Measurements from ENCODE around the gene ARL4C. TPM values are rescaled to one million over a fixed set of nuclear protein-coding genes. Genes with fewer than 3 reads are reported as not detected.
"Not testable (repeated sequence)": the region's sequence is repeated elsewhere in the genome, so short reads cannot be mapped to it uniquely, and the experiment has no call there.

Gene ARL4C
- total RNA-seq, 1 donor from 2014 or later = 18.8 TPM

GRCh38 chr2:234462218-234462992 is 34.5 kb downstream of the ARL4C start:
- no peaks in the 10 kb centered on the region for H3K27me3 ChIP-seq
- H3K4me1 ChIP-seq = no peaks in the 10 kb centered on the region
- no peak overlapping the region for H3K27ac ChIP-seq
- H3K9me3 ChIP-seq = no peaks in the 10 kb centered on the region
- no peak overlapping the region for H3K4me3 ChIP-seq
- TF ChIP-seq, protein P1, sequence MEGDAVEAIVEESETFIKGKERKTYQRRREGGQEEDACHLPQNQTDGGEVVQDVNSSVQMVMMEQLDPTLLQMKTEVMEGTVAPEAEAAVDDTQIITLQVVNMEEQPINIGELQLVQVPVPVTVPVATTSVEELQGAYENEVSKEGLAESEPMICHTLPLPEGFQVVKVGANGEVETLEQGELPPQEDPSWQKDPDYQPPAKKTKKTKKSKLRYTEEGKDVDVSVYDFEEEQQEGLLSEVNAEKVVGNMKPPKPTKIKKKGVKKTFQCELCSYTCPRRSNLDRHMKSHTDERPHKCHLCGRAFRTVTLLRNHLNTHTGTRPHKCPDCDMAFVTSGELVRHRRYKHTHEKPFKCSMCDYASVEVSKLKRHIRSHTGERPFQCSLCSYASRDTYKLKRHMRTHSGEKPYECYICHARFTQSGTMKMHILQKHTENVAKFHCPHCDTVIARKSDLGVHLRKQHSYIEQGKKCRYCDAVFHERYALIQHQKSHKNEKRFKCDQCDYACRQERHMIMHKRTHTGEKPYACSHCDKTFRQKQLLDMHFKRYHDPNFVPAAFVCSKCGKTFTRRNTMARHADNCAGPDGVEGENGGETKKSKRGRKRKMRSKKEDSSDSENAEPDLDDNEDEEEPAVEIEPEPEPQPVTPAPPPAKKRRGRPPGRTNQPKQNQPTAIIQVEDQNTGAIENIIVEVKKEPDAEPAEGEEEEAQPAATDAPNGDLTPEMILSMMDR (IDR thresholded peaks at IDR 0.05) = no peak
- no peak for DNase-seq (ENCODE audit: low spot score in 2 of 2)
- no peaks in the 10 kb centered on the region for H3K36me3 ChIP-seq
- intact Hi-C loops (cut with DNase I) = no loop called here

DNA sequence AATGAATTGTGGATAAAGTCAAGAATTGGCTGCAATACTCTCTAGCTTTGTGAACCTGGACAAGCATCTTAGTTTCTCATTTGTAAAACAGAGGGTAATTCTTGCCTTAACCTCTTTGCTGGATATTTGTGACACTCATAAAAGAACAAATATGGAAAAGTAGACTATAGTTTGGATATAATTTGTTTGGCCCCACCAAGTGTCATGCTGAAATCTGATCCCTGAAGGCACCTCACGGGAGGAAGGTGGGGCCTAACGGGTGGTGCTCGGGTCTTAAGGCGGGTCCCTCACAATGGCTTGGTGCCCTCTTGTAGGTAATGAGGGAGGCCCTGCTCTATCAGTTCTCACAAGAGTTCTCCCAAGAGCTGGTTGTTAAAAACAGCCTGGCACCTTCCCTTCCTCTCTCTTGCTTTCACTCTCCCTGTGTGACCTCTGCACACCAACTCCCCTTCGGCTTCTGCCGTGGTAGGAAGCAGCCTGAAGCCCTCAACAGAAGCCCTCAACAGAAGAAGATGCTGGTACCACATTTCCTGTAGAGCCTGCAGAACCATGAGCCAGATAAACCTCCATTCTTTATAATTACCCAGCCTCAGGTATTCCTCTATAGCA is 37.4 kb downstream of the ARL4C start:
- Histone ChIP-seq H3K27ac (no peak overlapping the region), H3K36me3 (no peaks in the 10 kb centered on the region), H3K27me3 (no peaks in the 10 kb centered on the region), H3K9me3 (no peaks in the 10 kb centered on the region), H3K4me1 (no peaks in the 10 kb centered on the region), H3K4me3 (no peak overlapping the region)
- DNase-seq (ENCODE audit: low spot score in 2 of 2) = no peak
- TF ChIP-seq, protein P1 (IDR thresholded peaks at IDR 0.05) = no peak
- intact Hi-C loops (cut with DNase I) = no loop called here

DNA sequence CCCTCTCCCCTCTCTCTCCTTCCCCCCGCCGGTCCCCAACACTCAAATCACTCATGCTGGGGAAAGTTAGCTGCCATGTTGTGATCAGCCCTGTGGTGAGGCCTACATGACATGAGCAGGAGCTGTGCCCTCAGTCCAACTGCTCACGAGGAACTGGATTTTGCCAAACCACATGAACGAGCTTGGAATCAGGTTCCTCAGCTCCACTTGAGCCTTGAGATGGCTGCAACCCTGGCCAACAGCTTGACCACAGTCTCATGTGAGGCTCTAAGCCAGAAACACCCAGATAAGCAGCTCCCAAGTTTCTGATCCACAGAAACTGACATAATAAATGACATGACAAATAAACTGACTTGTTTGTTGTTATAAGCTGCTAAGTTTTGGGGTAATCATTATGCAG is 38.4 kb downstream of the ARL4C start:
- no peak for DNase-seq (ENCODE audit: low spot score in 2 of 2)
- Histone ChIP-seq H3K9me3 (no peaks in the 10 kb centered on the region), H3K27ac (no peak overlapping the region), H3K4me3 (no peak overlapping the region), H3K36me3 (no peaks in the 10 kb centered on the region), H3K27me3 (no peaks in the 10 kb centered on the region), H3K4me1 (no peaks in the 10 kb centered on the region)
- intact Hi-C loops (cut with DNase I) = no loop called here
- TF ChIP-seq, protein P1 (IDR thresholded peaks at IDR 0.05) = no peak

DNA sequence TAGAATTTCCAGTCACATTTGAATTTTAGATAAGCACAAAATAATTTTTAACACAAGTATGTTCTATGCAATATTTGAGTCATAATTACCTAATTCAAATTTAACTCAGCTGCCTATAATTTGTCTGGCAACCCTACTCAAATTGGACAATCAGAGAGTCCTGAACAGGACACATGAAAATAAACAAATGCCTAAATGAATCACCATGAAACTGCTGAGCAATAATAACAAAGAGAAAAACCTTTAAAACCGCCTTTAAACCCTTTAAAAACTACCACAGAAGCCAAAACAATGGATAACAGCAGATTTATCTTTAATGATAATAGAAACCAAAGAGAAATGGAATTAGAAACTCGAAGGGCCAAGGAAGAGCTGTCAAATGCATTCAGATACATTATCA is 39.5 kb downstream of the ARL4C start:
- no peak for DNase-seq (ENCODE audit: low spot score in 2 of 2)
- H3K9me3 ChIP-seq = no peaks in the 10 kb centered on the region
- H3K36me3 ChIP-seq = no peaks in the 10 kb centered on the region
- no peak overlapping the region for H3K27ac ChIP-seq
- no peak overlapping the region for H3K4me3 ChIP-seq
- TF ChIP-seq, protein P1 (IDR thresholded peaks at IDR 0.05) = no peak
- no peaks in the 10 kb centered on the region for H3K4me1 ChIP-seq
- intact Hi-C loops (cut with DNase I) = no loop called here
- no peaks in the 10 kb centered on the region for H3K27me3 ChIP-seq

DNA sequence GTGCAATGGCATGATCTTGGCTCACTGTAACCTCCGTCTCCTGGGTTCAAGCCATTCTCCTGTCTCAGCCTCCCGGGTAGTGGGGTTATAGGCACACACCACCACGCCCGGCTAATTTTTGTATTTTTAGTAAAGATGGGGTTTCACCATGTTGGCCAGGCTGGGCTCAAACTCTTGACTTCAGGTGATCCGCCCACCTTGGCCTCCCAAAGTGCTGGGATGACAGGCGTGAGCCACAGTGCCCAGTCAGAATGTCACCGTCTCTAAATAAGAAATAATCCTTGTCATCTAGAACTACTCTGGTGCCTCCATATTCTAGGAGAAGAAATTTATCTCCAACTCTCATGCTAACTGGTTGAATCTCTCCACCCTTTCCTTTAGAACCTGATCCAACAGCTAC is 41.6 kb downstream of the ARL4C start:
- H3K9me3 ChIP-seq; intact Hi-C loops (cut with DNase I); DNase-seq (ENCODE audit: low spot score in 2 of 2); H3K27ac ChIP-seq; H3K4me1 ChIP-seq; H3K27me3 ChIP-seq; H3K4me3 ChIP-seq; H3K36me3 ChIP-seq: not testable (repeated sequence)

- Histone ChIP-seq H3K27ac (no peak overlapping the region), H3K4me1 (no peaks in the 10 kb centered on the region), H3K4me3 (no peak overlapping the region), H3K9me3 (no peaks in the 10 kb centered on the region), H3K27me3 (no peaks in the 10 kb centered on the region), H3K36me3 (no peaks in the 10 kb centered on the region)
- TF ChIP-seq, protein P1 (IDR thresholded peaks at IDR 0.05) = no peak
- intact Hi-C loops (cut with DNase I) = no loop called here
- DNase-seq (ENCODE audit: low spot score in 2 of 2) = no peak
Observed at GRCh38 chr2:234454433-234454832, 42.4 kb downstream of the ARL4C start.
